D721Med (cell line): ENCODE results near the gene MARCHF3.
"Not testable (repeated sequence)": the region's sequence is repeated elsewhere in the genome, so short reads cannot be mapped to it uniquely, and the experiment has no call there.

ENCODE experiments used
- DNase-seq: peaks from one replicate; pipeline ENCODE4 v3.0.0; 2011; ENCODE audit warnings: low spot score; ENCODE audit not compliant: insufficient read length
- FAIRE-seq: peaks from 2 replicates; lab custom pipeline; 2011; peaks lifted over from hg19 to GRCh38; lab: Jason Lieb, UNC
- CTCF ChIP-seq: IDR thresholded peaks from 2 replicates; pipeline ENCODE4 v1.5.1; 2012; ENCODE audit warnings: mild to moderate bottlenecking, control low read depth; ENCODE audit not compliant: insufficient read depth; ENCODE audit errors: missing control alignments

The MARCHF3 gene

DNA sequence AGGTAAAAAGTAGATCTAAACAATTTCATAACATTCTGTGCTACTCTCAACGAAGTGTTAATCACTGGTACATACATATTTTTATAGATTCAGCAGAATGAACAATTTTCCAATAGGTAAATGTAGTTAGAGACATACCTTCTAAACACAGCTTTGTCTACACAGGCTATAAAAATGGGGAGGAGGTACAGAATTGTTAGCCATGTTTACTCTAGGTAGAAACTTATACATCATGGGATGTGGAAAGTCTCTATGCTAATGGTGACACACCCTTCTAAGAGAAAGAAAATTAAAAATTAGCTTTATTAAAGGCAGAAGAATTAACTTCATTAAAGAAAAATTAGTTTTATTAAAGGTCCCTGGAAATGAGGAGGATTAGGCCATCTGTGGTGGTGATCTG is 31.2 kb upstream of the MARCHF3 start:
- DNase-seq, result no peak
- peak; percentile 11 for FAIRE-seq
- no peak for TF ChIP-seq CTCF

- no peak for TF ChIP-seq CTCF
- DNase-seq (no peak), FAIRE-seq (no peak)
Observed at GRCh38 chr5:127060470-127060985, 30.2 kb upstream of the MARCHF3 start.

- no peak for TF ChIP-seq CTCF
- DNase-seq, result no peak
- FAIRE-seq, result no peak
Observed at GRCh38 chr5:127056896-127057295, 26.5 kb upstream of the MARCHF3 start.

GRCh38 chr5:127055880-127056653 is 25.7 kb upstream of the MARCHF3 start:
- no peak for FAIRE-seq
- no peak for DNase-seq
- TF ChIP-seq CTCF, result no peak

GRCh38 chr5:127053551-127053950 is 23.2 kb upstream of the MARCHF3 start:
- not testable (repeated sequence) for DNase-seq, FAIRE-seq

DNA sequence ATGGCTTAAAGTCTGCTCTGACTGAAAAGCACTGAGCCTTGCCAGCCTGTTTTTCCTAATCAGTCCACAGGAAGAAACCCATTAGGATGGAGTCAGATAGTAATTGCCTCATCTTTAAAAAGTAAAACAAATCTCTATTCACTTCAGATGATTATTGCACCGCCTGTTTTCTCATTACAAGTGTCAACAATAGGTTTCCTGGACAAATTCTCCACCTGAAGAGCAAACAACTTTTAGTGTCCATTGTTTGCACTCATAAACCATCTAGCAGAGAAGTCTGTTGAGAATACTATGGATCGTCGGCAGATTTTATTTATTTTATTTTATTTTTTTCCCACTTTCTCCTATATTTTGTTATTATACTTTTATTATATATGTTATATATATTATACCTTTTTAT is 22.7 kb upstream of the MARCHF3 start:
- no peak for TF ChIP-seq CTCF
- FAIRE-seq, result no peak
- DNase-seq, result no peak

DNA sequence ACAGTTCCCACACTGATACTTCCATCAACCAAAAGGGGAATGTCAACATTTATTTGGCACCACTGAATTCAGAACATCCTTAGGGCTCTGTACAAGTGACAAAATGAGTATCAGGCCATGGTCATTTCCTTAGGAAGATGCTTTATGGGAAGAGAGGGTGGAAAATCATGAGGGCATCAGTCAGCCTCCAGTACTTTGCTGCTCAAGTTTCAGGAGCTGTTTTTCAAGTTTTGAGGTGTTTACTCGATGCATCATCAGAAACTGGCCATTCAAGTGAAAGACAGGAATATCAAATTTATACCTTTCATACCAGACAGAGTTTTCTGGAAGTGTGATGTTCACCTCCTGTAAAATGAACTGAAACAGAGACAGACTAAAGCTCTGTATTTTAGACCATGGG is 21.2 kb upstream of the MARCHF3 start:
- no peak for TF ChIP-seq CTCF
- no peak for DNase-seq
- no peak for FAIRE-seq
